Measurements from ENCODE around the gene RIIAD1. TPM values are rescaled to one million over a fixed set of nuclear protein-coding genes. Genes with fewer than 3 reads are reported as not detected.

Gene RIIAD1
- polyA plus RNA-seq, 3 donors = not detected

DNA sequence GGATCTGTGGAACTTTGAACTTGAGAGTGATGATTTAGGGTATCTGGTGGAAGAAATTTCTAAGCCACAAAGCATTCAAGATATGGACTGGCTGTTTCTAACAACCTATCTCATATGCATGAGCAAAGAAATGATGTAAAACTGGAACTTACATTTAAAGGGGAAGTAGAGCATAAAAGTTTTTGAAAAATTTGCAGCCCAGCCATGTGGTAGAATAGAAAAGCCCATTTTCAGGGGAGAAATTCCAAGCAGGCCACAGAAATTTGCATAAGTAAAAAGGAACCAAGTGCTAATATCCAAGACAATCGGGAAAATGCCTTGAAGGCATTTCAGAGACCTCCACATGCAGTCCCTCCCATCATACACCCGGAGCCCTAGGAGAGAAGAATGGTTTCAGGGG lies 15.7 kb downstream of the RIIAD1 start:
- H3K4me2 ChIP-seq (replicated peaks; ENCODE audit: extremely low read depth, low read length, poor library complexity, severe bottlenecking) = no peak overlapping the region
- TF ChIP-seq, protein P1, sequence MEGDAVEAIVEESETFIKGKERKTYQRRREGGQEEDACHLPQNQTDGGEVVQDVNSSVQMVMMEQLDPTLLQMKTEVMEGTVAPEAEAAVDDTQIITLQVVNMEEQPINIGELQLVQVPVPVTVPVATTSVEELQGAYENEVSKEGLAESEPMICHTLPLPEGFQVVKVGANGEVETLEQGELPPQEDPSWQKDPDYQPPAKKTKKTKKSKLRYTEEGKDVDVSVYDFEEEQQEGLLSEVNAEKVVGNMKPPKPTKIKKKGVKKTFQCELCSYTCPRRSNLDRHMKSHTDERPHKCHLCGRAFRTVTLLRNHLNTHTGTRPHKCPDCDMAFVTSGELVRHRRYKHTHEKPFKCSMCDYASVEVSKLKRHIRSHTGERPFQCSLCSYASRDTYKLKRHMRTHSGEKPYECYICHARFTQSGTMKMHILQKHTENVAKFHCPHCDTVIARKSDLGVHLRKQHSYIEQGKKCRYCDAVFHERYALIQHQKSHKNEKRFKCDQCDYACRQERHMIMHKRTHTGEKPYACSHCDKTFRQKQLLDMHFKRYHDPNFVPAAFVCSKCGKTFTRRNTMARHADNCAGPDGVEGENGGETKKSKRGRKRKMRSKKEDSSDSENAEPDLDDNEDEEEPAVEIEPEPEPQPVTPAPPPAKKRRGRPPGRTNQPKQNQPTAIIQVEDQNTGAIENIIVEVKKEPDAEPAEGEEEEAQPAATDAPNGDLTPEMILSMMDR (IDR thresholded peaks at IDR 0.05) = no peak
- peaks cover 8 to 27% (median 25%) of the 10 kb centered on the region in 7 donors for H3K9me3 Mint-ChIP-seq
- no peak overlapping the region for H3K27ac Mint-ChIP-seq
- peaks cover 0 to 2% of the 10 kb centered on the region in 2 donors for H3K27me3 ChIP-seq (ENCODE audit: control insufficient read depth in 2 of 2, insufficient read depth in 2 of 2, low read length in 2 of 2)
- no peak overlapping the region for H3K27ac ChIP-seq (ENCODE audit: low read depth in 1 of 2, low read length in 2 of 2)
- H2AFZ ChIP-seq (ENCODE audit: insufficient read depth, low read depth, low read length, poor library complexity, severe bottlenecking) = no peak overlapping the region
- H3K4me1 ChIP-seq (ENCODE audit: control insufficient read depth in 1 of 2, insufficient read depth in 2 of 2, low read length in 2 of 2) = no peaks in the 10 kb centered on the region
- intact Hi-C loops (cut with micrococcal nuclease) = loop anchor here in 1 of 2 donors (5.0 kb wide), 1 partner anchor 290 kb away; no protein-coding TSS in a partner anchor
- peaks cover 5% of the 10 kb centered on the region for H3K4me1 Mint-ChIP-seq
- H3K36me3 Mint-ChIP-seq = peaks cover 0 to 5% of the 10 kb centered on the region in 2 donors
- no peaks in the 10 kb centered on the region for H3K79me2 ChIP-seq (ENCODE audit: insufficient read depth, low read length)
- H4K20me1 ChIP-seq (ENCODE audit: insufficient read depth, low read length) = no peaks in the 10 kb centered on the region
- peak in 1 of 3 donors; percentile 14 for DNase-seq
- no peak overlapping the region for H3K4me3 ChIP-seq (replicated peaks in 1 of 3; ENCODE audit: low read depth in 2 of 3, low read length in 3 of 3)
- peaks cover 7 to 17% (median 13%) of the 10 kb centered on the region in 3 donors for H3K27me3 Mint-ChIP-seq (ENCODE audit: low read depth in 3 of 3)
- H3K36me3 ChIP-seq (replicated peaks in 1 of 2; ENCODE audit: control insufficient read depth in 1 of 2, insufficient read depth in 2 of 2, low read length in 2 of 2) = no peaks in the 10 kb centered on the region
- no peak overlapping the region for H3K4me3 Mint-ChIP-seq
- 100% methylated on average over 1 of the region's 2 CpGs for WGBS (ENCODE audit: insufficient coverage)
- no peak overlapping the region for H3K9ac ChIP-seq (ENCODE audit: insufficient read depth, low read length, poor library complexity, severe bottlenecking)
- peaks cover 9 to 15% of the 10 kb centered on the region in 2 donors for H3K9me3 ChIP-seq (replicated peaks in 1 of 2; ENCODE audit: control insufficient read depth in 1 of 2, insufficient read depth in 1 of 2, low read length in 2 of 2)

DNA sequence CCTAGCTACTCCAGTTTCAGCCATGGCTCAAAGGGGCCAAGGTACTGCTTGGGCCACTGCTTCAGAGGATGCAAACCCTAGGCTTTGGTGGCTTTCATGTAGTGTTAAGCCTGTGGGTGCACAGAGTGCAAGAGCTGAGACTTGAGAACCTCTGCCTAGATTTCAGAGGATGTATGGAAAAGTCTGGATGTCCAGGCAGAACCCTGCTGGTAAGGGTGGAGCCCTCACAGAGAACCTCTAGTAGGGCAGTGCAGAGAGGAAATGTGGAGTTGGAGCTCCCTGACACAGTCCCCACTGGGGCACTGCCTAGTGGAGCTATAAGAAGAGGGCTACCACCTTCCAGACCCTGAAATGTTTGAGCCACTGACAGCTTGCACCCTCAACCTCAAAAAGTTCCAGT lies 16.2 kb downstream of the RIIAD1 start:
- H3K9ac ChIP-seq (ENCODE audit: insufficient read depth, low read length, poor library complexity, severe bottlenecking) = no peak overlapping the region
- peaks cover 0 to 2% of the 10 kb centered on the region in 2 donors for H3K27me3 ChIP-seq (ENCODE audit: control insufficient read depth in 2 of 2, insufficient read depth in 2 of 2, low read length in 2 of 2)
- Mint-ChIP-seq H3K4me3 (no peak overlapping the region), H3K9me3 (peaks cover 8 to 27% (median 25%) of the 10 kb centered on the region in 7 donors), H3K27me3 (ENCODE audit: low read depth in 3 of 3) (peaks cover 8 to 18% (median 12%) of the 10 kb centered on the region in 3 donors), H3K4me1 (peaks cover 5% of the 10 kb centered on the region), H3K36me3 (peaks cover 0 to 5% of the 10 kb centered on the region in 2 donors), H3K27ac (no peak overlapping the region)
- intact Hi-C loops (cut with micrococcal nuclease) = loop anchor here in 1 of 2 donors (5.0 kb wide), 1 partner anchor 290 kb away; no protein-coding TSS in a partner anchor
- no peak overlapping the region for H3K4me3 ChIP-seq (replicated peaks in 1 of 3; ENCODE audit: low read depth in 2 of 3, low read length in 3 of 3)
- H3K27ac ChIP-seq (ENCODE audit: low read depth in 1 of 2, low read length in 2 of 2) = no peak overlapping the region
- DNase-seq = no peak
- no peaks in the 10 kb centered on the region for H3K4me1 ChIP-seq (ENCODE audit: control insufficient read depth in 1 of 2, insufficient read depth in 2 of 2, low read length in 2 of 2)
- no peaks in the 10 kb centered on the region for H3K36me3 ChIP-seq (replicated peaks in 1 of 2; ENCODE audit: control insufficient read depth in 1 of 2, insufficient read depth in 2 of 2, low read length in 2 of 2)
- no peaks in the 10 kb centered on the region for H3K79me2 ChIP-seq (ENCODE audit: insufficient read depth, low read length)
- TF ChIP-seq, protein P1 (IDR thresholded peaks at IDR 0.05) = no peak
- no peaks in the 10 kb centered on the region for H4K20me1 ChIP-seq (ENCODE audit: insufficient read depth, low read length)
- no peak overlapping the region for H2AFZ ChIP-seq (ENCODE audit: insufficient read depth, low read depth, low read length, poor library complexity, severe bottlenecking)
- H3K4me2 ChIP-seq (replicated peaks; ENCODE audit: extremely low read depth, low read length, poor library complexity, severe bottlenecking) = no peak overlapping the region
- peaks cover 9 to 15% of the 10 kb centered on the region in 2 donors for H3K9me3 ChIP-seq (replicated peaks in 1 of 2; ENCODE audit: control insufficient read depth in 1 of 2, insufficient read depth in 1 of 2, low read length in 2 of 2)

All from CD14-positive monocyte (primary cell).